Erythroblast (primary cell): Measurements from ENCODE around the gene PCF11.

Experiments
- GATA1 ChIP-seq: IDR thresholded peaks from 2 replicates; pipeline ENCODE4 v1.6.1; 2011; ENCODE audit warnings: low read depth, mild to moderate bottlenecking, control low read depth, low read length, moderate library complexity
- POLR2A ChIP-seq: IDR thresholded peaks from 2 replicates; pipeline ENCODE4 v1.6.1; 2011; ENCODE audit warnings: mild to moderate bottlenecking, low read length

GRCh38 chr11:83185767-83186166 lies 28.8 kb downstream of the PCF11 start:
- TF ChIP-seq POLR2A (no peak), GATA1 (no peak)
